ENCODE measurements around the gene MCUR1.
"Not testable (repeated sequence)": the region's sequence is repeated elsewhere in the genome, so short reads cannot be mapped to it uniquely, and the experiment has no call there.

MCUR1 gene, protein sequence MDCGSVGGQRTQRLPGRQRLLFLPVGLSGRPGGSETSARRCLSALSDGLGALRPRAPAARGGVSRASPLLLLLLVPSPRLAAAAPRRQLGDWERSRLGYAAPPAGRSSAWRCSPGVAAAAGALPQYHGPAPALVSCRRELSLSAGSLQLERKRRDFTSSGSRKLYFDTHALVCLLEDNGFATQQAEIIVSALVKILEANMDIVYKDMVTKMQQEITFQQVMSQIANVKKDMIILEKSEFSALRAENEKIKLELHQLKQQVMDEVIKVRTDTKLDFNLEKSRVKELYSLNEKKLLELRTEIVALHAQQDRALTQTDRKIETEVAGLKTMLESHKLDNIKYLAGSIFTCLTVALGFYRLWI

DNA sequence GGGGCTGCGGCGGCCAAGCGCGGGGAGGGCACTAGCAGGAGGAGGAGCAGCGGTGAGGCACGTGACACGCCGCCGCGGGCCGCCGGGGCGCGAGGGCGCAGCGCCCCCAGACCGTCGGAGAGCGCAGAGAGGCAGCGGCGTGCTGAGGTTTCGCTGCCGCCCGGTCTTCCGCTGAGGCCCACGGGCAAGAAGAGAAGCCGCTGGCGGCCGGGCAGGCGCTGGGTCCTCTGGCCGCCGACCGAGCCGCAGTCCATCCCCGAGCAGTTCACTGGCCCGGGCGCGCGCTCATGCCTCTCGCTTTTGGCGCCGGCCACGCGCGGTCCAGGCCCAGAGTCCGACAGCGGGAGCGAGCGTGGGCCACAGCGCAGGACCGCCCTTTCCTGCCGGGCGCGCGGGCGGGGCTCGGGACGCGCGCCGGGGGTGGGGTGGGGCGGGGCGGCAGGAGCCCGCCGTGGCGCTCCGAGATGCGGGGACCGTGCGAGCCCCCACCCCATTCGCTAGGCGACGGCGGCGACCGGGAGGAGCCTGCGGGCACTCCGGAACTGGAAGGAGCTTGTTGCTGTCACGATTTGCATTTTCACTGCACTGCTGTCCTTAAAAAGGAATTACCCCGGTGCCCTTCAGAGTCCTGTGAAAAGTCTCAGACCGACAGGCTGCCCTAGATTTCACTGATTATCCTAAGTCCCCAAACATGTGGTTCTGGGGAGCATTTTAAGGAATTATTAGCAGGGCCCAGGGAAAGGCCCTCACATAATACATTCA is at the start of gene MCUR1:
MCUR1 (minus strand) TSS at position 382 of the 762 bp plus-strand sequence; CDS start at position 254, 128 bp downstream.
- peak; percentile 72 to 79 for DNase-seq (ENCODE audit: low read depth in 2 of 2)

DNA sequence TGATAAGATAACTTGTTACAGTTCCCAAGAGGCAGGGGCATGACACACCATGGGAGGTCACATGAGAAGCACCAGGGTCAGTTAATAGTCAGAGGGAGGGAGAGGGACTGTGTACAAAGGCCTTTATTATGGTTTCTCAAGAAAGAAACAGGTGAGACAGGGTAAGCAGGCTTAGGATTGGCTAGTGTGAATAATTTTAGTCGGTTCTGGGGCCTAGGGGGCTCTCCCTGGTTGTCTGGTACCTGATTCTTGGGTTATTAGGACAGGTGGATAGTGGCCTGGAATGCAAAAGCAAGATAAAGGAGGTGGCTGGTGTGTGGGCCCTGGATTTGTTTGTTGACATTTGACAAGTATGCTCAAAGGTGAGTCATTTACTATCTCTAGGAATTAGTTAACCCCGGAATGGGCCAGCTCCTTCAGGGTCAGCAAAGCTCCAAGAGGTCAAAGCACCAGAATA is 49.4 kb upstream of the MCUR1 start:
- DNase-seq (ENCODE audit: low read depth in 2 of 2) = no peak

DNA sequence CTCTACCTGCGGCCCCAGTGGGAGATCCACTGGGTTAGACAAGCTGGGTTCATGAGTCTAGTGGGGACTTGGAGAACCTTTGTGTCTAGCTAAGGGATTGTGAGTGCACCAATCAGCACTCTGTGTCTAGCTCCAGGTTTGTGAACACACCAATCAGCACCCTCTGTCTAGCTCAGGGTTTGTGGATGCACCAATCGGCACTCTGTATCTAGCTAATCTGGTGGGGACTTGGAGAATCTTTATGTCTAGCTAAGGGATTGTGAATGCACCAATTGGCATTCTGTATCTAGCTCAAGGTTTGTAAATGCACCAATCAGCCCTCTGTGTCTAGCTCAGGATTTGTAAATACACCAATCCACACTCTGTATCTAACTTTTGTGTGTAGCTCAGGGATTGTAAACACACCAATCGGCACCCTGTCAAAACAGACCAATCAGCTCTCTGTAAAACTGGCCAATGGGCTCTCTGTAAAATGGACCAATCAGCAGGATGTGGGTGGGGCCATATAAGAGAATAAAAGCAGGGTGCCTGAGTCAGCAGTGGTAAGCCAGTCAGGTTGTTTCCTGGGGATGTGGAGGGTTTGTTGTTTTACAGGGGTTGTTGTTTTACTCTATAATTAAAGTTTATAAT is 46.3 kb upstream of the MCUR1 start:
- DNase-seq (ENCODE audit: low read depth in 2 of 2) = not testable (repeated sequence)

DNA sequence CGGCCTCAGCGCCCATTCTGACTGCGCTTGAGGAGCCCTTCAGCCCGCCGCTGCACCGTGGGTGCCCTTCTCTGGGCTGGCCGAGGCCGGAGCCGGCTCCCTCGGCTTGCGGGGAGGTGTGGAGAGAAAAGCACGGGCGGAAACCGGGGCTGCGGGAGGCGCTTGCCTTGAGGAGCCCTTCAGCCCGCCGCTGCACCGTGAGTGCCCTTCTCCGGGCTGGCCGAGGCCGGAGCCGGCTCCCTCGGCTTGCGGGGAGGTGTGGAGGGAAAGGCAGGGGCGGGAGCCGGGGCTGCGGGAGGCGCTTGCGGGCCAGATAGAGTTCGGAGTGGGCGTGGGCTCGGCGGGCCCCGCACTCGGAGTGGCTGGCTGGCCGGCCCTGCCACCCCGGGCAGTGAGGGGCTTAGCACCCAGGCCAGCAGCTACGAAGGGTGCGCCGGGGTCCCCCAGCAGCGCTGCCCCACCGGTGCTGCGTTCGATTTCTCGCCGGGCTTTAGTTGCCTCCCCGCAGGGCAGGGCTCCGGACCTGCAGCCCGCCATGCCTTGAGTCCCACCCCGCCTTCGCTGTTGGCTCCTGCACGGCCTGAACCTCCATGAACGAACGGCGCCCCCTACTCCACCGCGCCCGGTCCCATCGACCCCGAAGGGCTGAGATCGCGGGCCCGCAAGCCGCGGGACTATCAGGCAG is 45.7 kb upstream of the MCUR1 start:
- DNase-seq (ENCODE audit: low read depth in 2 of 2) = no peak

DNA sequence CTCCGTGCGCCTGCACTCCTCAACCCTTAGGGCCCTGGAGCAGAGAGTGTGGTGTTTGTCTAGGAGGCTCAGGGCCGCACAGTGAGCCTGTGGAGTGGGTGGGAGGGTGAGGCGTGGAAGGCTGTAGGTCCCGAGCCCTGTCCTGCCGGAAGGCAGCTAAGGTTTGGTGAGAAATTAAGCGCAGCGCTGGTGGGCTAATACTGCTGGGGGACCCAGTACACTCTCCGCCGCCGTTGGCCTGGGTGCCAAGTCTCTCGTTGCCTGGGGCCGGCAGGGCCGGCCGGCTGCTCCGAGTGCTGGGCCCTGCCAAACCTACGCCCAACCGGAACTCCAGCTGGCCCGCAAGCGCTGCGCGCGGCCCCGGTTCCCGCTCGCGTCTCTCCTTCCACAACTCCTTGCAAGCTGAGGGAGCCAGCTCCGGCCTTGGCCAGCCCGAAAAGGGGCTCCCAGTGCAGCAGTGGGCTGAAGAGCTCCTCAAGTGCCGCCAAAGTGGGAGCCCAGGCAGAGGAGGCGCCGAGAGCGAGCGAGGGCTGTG is 40.4 kb upstream of the MCUR1 start:
- no peak for DNase-seq (ENCODE audit: low read depth in 2 of 2)

DNA sequence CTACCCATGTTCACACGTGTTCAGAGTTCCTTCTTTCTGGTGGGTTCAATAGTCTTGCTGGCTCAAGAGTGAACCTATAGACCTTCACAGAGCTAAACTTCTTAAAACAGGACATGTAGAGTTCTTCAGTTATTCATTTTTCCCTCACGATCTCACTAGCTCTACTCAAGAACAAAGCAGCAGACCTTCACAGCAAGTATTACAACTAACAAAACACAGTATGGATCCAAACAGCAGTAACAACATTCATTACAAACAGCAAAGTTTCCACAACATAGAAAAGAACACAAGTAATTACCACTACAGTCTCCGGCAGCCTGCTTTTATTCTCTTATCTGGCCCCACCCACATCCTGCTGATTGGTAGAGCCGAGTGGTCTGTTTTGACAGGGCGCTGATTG is 39.5 kb upstream of the MCUR1 start:
- no peak for DNase-seq (ENCODE audit: low read depth in 2 of 2)

DNA sequence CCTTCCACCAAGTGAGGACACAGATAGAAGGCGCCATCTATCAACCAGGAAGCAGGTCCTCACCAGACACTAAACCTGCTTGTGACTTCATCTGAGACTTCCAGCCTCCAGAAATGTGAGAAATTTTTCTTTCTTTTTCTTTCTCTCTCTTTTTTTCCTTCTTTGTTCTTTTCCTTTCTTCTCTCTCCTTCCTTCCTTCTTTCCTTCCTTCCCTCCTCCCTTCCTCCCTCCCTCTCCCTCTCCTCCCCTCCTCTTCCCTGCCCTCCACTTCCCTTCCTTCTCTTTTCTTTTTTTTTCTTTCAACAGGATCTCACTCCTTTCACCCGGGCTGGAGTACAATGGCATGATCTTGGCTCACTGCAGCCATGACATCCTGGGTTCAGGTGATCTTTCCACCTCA is 37.4 kb upstream of the MCUR1 start:
- no peak for DNase-seq (ENCODE audit: low read depth in 2 of 2)

DNA sequence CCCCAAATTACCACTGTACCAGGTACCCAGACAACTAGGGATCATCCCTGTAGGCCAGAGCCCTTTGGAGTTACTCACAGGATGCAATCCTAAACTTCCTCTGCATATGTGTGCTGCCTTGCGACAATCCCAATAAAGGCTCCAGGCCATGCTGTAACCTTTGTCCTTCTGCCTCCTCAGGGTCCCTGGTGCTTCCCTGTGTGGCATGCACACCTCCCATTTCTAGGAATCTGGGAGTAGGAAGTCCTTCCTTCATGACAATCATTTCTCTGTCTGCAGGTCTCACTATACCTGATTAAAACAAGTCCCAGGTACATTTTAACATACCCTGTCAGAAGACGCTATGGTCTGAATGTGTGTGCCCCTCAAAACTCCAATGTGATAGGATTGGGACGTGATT is 37.0 kb upstream of the MCUR1 start:
- no peak for DNase-seq (ENCODE audit: low read depth in 2 of 2)

DNA sequence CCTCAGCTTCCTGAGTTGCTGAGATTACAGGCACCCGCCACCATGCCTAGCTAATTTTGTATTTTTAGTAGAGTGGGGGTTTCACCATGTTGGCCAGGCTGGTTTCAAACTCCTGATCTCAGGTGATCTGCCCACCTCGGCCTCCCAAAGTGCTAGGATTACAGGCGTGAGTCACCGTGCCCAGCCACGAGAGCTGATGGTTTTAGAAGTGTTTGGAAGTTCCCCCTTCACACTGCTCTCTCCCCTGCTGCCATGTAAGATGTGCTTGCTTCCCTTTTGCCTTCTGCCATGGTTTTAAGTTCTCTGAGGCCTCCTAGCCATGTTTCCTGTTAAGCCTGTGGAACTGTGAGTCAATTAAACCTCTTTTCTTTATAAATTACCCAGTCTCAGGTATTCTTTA is 36.3 kb upstream of the MCUR1 start:
- DNase-seq (ENCODE audit: low read depth in 2 of 2) = not testable (repeated sequence)

DNA sequence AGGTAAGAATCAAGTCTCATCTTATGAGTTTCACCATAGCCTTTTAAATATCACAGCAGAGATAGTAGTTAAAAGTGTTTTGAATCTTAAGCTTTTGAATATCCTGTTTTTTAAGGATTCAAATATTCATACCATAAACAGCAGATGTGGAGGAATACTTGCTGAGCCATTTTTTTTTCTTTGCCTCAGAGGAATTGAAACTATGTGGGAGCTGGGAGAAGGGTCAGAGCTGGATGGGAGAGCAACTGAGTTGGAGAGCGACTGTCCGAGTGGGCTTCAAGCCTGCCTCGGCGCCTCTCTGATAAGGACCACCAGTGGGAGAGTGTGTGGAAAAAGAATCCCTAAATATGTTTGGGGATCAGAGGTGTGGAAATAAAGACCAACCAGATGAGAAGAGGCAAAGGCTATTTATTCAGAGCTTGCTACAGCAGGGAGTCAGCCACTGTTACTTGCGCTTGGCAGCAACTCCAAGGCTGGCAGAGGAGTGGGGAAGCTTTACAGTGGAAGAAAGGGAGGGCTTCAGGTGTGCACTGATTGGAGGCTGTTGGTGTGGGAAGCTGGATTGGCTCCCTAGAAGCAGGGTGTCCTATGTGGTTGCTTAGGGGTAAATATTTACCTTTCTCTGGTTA is 34.3 kb upstream of the MCUR1 start:
- DNase-seq (ENCODE audit: low read depth in 2 of 2) = no peak

DNA sequence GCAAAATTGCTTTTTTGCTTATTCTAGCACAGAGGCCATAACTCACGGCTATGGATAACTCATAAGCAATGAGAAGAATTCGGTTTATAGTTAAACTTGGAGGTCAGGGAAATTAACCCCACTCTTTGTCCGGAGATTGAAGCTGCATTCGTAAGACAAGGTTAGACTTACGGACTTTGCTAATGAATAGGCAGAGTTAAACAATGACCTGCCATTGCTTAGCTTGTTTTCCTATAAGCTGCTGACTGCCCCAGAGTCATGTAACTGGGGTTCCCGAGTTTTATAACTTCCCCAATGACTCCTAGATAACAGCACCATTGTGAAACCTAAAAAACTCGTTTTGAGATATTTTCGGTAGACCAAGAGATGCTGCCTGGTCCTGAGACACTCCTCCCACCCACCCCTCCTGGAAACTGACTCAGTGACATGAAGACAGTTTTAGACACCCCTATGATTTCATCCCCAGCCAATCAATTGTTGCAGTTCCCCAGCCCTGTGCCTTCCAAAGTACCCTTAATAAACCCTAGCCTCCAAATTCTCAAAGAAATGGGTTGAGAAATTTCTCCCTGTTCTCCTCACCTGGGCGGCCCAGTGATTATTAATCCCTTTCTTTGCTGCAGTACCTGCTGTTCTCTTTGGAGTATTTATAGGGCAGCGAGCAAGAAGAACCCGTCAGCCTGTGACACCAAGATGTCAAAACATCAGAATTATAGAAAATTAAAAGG is 33.1 kb upstream of the MCUR1 start:
- no peak for DNase-seq (ENCODE audit: low read depth in 2 of 2)

DNA sequence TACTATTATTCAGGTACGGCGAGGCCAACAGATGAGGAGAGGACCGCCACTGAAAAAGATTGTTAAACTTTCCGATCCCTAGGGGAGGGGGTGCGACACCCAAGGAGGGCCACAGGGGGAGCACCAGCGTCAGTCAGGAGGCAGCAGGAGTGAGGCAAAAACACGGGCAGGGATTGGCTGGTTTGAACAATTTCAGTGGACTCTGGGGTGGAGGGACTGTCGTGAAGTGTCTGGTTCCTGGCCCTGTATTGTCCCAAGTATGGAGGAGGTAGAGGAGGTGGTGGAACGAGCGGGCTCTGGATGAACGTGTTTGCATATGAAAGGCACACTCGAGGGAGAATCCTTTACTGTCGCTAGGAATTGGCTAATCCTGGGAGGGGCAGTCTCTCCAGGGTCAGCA is 32.5 kb upstream of the MCUR1 start:
- DNase-seq (ENCODE audit: low read depth in 2 of 2) = no peak

DNA sequence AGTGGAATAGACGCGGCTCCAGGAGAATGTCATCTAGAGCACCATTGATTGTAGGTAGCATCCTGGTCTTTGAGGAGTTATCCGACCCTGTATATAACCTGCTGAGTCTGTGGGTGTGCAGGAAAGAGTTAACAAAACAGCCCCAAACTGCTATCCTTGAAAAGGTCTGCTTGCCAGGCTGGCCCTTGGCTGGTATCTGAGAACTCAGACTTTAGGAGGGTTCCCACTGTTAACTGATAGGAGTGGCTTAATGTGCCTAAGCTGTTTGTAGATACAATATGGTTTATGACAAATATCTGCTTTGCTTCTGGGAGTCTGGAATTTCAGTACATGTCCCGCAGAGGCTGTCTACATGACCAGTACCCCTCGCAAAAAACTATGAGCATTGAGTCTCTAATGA is 27.6 kb upstream of the MCUR1 start:
- DNase-seq (ENCODE audit: low read depth in 2 of 2) = no peak

DNA sequence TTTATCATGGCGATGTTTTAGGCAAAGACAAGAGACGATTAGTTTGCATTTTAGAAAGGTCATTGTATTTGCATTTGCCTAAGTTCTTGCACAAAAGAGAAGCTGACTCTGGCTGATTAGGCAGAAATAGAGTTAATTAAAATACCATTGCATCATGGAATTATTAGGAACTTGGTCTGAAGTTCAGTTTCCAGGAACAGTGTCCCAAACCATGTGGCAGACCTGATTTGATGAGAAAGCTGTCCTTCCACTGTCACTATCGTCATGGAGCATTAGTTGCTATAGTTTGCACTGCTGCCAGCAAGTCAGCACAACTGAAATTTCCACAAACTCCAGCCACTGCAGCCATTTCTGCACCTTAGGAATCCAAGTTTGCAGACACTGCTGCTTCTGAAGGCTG is 24.3 kb upstream of the MCUR1 start:
- no peak for DNase-seq (ENCODE audit: low read depth in 2 of 2)

DNA sequence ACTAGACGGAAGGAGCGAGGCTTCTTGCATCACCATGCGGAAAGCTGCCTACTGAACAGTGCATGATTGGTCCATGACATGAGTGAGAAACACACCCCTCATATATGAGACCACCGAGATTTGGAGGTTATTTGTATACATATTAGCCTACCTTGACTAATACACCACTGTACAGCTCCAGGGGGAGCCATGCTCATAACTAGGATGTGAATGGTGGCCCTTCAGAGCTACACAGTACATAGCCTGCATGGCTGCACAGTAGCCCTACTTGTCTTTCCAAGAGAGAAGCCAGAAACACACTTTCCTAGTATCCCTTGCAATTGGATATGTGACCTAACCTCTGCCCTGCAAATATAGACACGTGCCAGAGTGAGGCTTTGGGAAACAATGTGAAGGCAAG is 21.8 kb upstream of the MCUR1 start:
- DNase-seq (ENCODE audit: low read depth in 2 of 2) = no peak

DNA sequence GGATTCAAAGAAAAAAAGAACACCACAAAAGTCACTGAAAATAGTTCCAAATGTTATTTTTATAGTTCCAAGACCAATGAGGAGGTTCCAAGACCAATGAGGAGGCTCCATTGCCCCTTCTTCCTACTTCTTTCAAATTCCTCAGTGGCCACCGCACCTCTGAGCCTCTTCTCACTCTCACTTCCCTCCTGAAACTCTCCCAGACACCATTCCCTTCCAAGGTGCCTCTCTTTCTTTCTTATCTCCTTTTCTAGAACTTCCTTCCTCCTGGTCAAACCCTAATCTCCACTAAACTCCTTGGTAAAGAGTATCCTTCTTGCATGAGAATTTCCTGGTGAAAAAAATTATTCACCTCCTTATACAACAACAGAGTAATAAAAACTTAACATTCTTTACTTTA is 20.4 kb upstream of the MCUR1 start:
- DNase-seq (ENCODE audit: low read depth in 2 of 2) = no peak

DNA sequence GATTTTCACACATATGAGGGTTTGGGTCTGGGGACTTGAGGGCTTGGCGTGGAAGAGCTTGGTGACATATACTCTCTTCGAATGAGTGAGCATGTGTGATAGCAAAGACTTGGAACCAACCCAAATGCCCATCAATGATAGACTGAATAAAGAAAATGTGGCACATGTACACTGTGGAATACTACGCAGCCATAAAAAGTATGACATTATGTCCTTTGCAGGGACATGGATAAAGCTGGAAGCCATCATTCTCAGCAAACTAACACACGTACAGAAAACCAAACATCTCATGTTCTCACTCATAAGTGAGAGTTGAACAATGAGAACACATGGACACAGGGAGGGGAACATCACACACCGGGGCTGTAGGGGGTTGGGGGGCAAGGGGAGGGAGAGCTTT is 19.7 kb upstream of the MCUR1 start:
- DNase-seq (ENCODE audit: low read depth in 2 of 2) = not testable (repeated sequence)

DNA sequence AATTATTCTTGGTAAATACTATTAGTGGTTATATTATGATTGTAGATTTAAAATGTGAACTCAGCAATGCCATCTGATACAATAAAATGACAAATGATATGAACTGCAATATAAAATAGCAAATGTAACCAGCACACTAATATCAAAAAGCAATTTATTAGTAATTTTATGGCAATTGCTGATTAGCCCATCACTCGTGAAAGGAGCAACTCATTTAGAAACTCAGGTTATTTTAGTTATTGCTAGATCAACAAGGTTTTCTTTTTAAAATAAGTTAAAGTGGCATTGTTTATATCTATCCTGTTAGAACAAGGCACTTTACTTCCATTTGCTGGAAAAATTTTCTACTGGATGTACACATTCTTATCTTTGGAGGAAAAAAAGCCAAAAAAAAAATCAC is 18.4 kb upstream of the MCUR1 start:
- DNase-seq (ENCODE audit: low read depth in 2 of 2) = no peak

DNA sequence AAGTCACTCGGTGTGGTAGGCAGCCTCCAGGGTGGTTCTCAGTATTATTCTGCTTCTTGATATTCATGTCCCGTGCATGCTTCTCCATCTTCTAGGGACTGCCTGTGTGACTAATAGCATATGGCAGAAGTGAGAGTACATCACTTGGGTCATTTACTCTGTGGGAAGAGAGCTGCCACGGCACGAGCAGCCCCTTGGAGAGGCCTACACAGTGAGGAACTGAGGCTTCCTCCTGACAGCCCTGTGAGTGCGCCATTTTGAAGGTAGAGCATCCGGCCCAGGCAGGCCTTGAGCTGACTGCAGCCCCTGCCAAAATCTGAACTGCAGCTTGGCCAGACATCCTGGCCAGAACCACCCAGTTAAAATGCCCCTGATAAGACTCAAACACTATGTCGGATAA is 17.3 kb upstream of the MCUR1 start:
- no peak for DNase-seq (ENCODE audit: low read depth in 2 of 2)

DNA sequence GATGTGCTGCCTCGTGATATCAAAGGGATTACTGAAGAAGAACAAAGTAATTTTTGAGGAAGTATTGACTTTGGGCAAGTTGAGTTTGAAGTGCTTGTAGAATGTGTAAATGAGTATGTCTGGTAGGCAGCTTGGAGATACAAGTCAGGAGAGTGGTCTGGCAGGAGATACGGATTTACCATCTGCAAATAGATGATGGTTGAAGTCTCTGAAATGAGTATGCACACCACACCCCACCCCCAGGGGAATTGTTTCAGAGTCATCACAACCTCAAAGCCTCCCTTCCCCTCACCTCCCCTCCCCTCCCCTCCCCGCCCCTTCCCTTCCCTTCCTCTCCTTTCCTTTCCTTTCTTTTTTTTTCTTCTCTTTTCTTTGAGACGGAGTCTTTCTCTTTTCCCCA is 16.4 kb upstream of the MCUR1 start:
- DNase-seq (ENCODE audit: low read depth in 2 of 2) = no peak

DNA sequence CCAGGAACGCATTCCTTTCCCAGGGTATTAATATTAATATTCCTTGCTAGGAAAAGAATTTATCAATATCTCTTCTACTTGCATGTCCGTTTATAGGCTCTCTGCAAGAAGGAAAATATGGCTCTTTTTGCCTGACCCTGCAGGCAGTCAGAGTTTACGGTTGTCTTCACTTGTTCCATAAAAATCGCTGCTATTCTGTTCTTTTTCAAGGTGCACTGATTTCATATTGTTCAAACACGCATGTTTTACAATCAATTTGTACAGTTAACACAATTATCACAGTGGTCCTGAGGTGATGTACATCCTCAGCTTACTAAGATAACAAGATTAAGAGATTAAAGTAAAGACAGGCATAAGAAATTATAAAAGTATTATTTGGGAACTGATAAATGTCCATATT is 15.1 kb upstream of the MCUR1 start:
- DNase-seq (ENCODE audit: low read depth in 2 of 2) = not testable (repeated sequence)

Measured in stimulated activated CD8-positive, alpha-beta memory T cell treated with anti-CD3 and anti-CD28 coated beads, Interleukin-2, amount 100 ng/mL, for 48 hours (primary cell).